GM12878 (cell line): Measurements from ENCODE around the gene FAM227B.

Experiments
- NR2F1 ChIP-seq: fragments of 450-650 bp; conservative IDR thresholded peaks from 2 replicates; pipeline ENCODE4 v1.6.1; 2017; ENCODE audit warnings: mild to moderate bottlenecking
- TCF7 ChIP-seq: IDR thresholded peaks from 2 replicates; pipeline ENCODE4 v1.6.1; 2014; ENCODE audit warnings: antibody characterized with exemption, borderline replicate concordance
- TF ChIP-seq, protein P1 (sequence below), 3 experiments: IDR thresholded peaks in 2 of 3; conservative IDR thresholded peaks in 1 of 3; 2 replicates each; pipeline ENCODE4 v1.5.1; 2011; ENCODE audit warnings: low read depth in 3 of 3, low read length in 3 of 3, mild to moderate bottlenecking in 3 of 3, control low read depth in 2 of 3, moderate library complexity in 2 of 3, inconsistent platforms in 1 of 3, mixed read lengths in 1 of 3; ENCODE audit not compliant: control insufficient read depth in 2 of 3, insufficient read depth in 1 of 3; ENCODE audit errors: extremely low read depth in 1 of 3

DNA sequence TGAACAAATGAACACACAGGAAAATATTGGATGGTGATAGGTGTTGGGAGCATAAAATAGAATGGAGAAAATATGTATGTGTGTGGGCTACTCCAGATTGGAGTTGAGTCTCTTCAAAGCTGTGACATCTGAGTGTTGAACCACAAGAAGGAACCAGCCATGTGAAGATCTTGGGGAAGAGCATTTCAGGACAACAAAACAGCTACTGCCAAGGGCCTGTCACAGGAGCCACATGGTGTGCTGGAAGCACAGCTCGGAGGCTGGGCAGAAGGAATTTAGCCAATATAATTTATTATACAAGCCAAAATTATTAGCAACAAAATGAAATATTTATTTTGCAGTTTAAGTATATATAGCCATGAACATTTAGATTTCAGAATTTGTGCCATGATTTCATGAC is 305.9 kb downstream of the FAM227B start:
- TF ChIP-seq, protein P1, sequence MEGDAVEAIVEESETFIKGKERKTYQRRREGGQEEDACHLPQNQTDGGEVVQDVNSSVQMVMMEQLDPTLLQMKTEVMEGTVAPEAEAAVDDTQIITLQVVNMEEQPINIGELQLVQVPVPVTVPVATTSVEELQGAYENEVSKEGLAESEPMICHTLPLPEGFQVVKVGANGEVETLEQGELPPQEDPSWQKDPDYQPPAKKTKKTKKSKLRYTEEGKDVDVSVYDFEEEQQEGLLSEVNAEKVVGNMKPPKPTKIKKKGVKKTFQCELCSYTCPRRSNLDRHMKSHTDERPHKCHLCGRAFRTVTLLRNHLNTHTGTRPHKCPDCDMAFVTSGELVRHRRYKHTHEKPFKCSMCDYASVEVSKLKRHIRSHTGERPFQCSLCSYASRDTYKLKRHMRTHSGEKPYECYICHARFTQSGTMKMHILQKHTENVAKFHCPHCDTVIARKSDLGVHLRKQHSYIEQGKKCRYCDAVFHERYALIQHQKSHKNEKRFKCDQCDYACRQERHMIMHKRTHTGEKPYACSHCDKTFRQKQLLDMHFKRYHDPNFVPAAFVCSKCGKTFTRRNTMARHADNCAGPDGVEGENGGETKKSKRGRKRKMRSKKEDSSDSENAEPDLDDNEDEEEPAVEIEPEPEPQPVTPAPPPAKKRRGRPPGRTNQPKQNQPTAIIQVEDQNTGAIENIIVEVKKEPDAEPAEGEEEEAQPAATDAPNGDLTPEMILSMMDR (IDR thresholded peaks at IDR 0.05 in 2 of 3, conservative IDR thresholded peaks at IDR 0.05 in 1 of 3; ENCODE audit: control insufficient read depth in 2 of 3, extremely low read depth in 1 of 3, insufficient read depth in 1 of 3, low read depth in 3 of 3, low read length in 3 of 3) = no peak
- TF ChIP-seq NR2F1 = no peak
- TF ChIP-seq TCF7 = no peak
